IMR-90 (cell line): ENCODE data around the gene CCN2.

ENCODE experiments used
- BHLHE40 ChIP-seq: fragments of 150-350 bp; IDR thresholded peaks from 2 replicates; pipeline ENCODE4 v1.6.1; 2016; ENCODE audit warnings: mild to moderate bottlenecking, low read depth, low read length
- CEBPB ChIP-seq: IDR thresholded peaks from 2 replicates; pipeline ENCODE4 v1.6.1; 2012; ENCODE audit warnings: low read depth, low read length, improper control_type of control experiment
- CHD1 ChIP-seq: IDR thresholded peaks from 2 replicates; pipeline ENCODE4 v1.6.1; 2012; ENCODE audit warnings: low read depth, low read length, improper control_type of control experiment
- ELK1 ChIP-seq: fragments of 150-350 bp; IDR thresholded peaks from 2 replicates; pipeline ENCODE4 v1.6.1; 2016; ENCODE audit warnings: low read depth, mild to moderate bottlenecking, low read length, moderate library complexity, borderline replicate concordance
- MAFK ChIP-seq: IDR thresholded peaks from 2 replicates; pipeline ENCODE4 v1.6.1; 2012; ENCODE audit warnings: low read depth, low read length, improper control_type of control experiment
- MXI1 ChIP-seq: IDR thresholded peaks from 2 replicates; pipeline ENCODE4 v1.6.1; 2012; ENCODE audit warnings: low read depth, mild to moderate bottlenecking, low read length, moderate library complexity, borderline replicate concordance
- NFE2L2 ChIP-seq: fragments of 150-350 bp; IDR thresholded peaks from 2 replicates; pipeline ENCODE4 v1.6.1; 2016; ENCODE audit warnings: low read depth, mild to moderate bottlenecking, low read length
- POLR2A ChIP-seq: IDR thresholded peaks from 2 replicates; pipeline ENCODE4 v1.6.1; 2012; ENCODE audit warnings: mild to moderate bottlenecking, low read depth, low read length
- RAD21 ChIP-seq: IDR thresholded peaks from 2 replicates; pipeline ENCODE4 v1.6.1; 2012; ENCODE audit warnings: low read length, improper control_type of control experiment
- RFX5 ChIP-seq: IDR thresholded peaks from 2 replicates; pipeline ENCODE4 v1.8.0; 2012; ENCODE audit warnings: low read depth, mild to moderate bottlenecking, low read length, moderate library complexity
- SMC3 ChIP-seq: fragments of 150-350 bp; IDR thresholded peaks from 2 replicates; pipeline ENCODE4 v1.6.1; 2016; ENCODE audit warnings: low read depth, mild to moderate bottlenecking, antibody characterized with exemption, low read length, moderate library complexity
- USF2 ChIP-seq: fragments of 150-350 bp; IDR thresholded peaks from 2 replicates; pipeline ENCODE4 v1.6.1; 2017; ENCODE audit warnings: mild to moderate bottlenecking, antibody characterized with exemption, low read length, low read depth
- TF ChIP-seq, protein P1 (sequence below): conservative IDR thresholded peaks from 2 replicates; pipeline ENCODE4 v1.5.1; 2012; ENCODE audit warnings: mild to moderate bottlenecking, low read depth, low read length, improper control_type of control experiment

- no peak for TF ChIP-seq MAFK
- TF ChIP-seq, protein P1, sequence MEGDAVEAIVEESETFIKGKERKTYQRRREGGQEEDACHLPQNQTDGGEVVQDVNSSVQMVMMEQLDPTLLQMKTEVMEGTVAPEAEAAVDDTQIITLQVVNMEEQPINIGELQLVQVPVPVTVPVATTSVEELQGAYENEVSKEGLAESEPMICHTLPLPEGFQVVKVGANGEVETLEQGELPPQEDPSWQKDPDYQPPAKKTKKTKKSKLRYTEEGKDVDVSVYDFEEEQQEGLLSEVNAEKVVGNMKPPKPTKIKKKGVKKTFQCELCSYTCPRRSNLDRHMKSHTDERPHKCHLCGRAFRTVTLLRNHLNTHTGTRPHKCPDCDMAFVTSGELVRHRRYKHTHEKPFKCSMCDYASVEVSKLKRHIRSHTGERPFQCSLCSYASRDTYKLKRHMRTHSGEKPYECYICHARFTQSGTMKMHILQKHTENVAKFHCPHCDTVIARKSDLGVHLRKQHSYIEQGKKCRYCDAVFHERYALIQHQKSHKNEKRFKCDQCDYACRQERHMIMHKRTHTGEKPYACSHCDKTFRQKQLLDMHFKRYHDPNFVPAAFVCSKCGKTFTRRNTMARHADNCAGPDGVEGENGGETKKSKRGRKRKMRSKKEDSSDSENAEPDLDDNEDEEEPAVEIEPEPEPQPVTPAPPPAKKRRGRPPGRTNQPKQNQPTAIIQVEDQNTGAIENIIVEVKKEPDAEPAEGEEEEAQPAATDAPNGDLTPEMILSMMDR, result no peak
- no peak for TF ChIP-seq CEBPB
- TF ChIP-seq USF2, result no peak
- TF ChIP-seq POLR2A, result no peak
- TF ChIP-seq SMC3, result no peak
- TF ChIP-seq RAD21, result no peak
- no peak for TF ChIP-seq RFX5
- TF ChIP-seq BHLHE40, result no peak
- TF ChIP-seq MXI1, result no peak
- TF ChIP-seq ELK1, result no peak
- TF ChIP-seq CHD1, result no peak
- no peak for TF ChIP-seq NFE2L2
Observed at GRCh38 chr6:131963063-131963462, 11.9 kb upstream of the CCN2 start.
